Naive thymus-derived CD4-positive, alpha-beta T cell (primary cell): ENCODE measurements around the gene EME1. TPM values are rescaled to one million over a fixed set of nuclear protein-coding genes. Genes with fewer than 3 reads are reported as not detected.

Experiments
- polyA plus RNA-seq, 2 donors: library from polyadenylated mRNA; unstranded; fragments of 300-500 nt; fragmentation: Illumina TruSeq; gene quantifications; one replicate each; pipeline ENCODE4 v1.2.3, GENCODE V29; 2021
- total RNA-seq, 6 experiments: library from RNA in 5 of 6; stranded (reverse) in 5 of 6; gene quantifications; 1 replicate in 5 of 6; 2 replicates in 1 of 6; pipeline ENCODE4 v1.2.3 and lab custom pipeline; 2021 to 2026

Gene EME1
- total and polyA plus RNA-seq, 7 experiments from 2014 or later = 0.61 to 17.5 (median 2.2) TPM; not detected in 2

Other genes with a start within 250 kb of the EME1 start
- gene SAMD14, start 243.1 kb upstream of the EME1 start, total RNA-seq = under 1 TPM in 2 of 5 experiments, not detected in 3; 0.70 to 0.78 TPM
- gene SAMD14, start 243.1 kb upstream of the EME1 start, polyA plus RNA-seq = not detected
- 100 to 1,000 TPM in 2 of 5 experiments, 10 to 100 TPM in 3; 63.1 to 142 (median 69.1) TPM for gene PPP1R9B, start 222.6 kb upstream of the EME1 start, total RNA-seq
- under 1 TPM; 0.63 to 0.72 TPM for gene PPP1R9B, start 222.6 kb upstream of the EME1 start, polyA plus RNA-seq
- gene SGCA, start 207.2 kb upstream of the EME1 start, total RNA-seq = under 1 TPM in 1 of 5 experiments, not detected in 4; 0.69 TPM
- gene SGCA, start 207.2 kb upstream of the EME1 start, polyA plus RNA-seq = not detected
- gene COL1A1, start 171.6 kb upstream of the EME1 start, total RNA-seq = 10 to 100 TPM in 1 of 5 experiments, 1 to 10 TPM in 3, under 1 TPM in 1; 0.36 to 12.6 (median 1.2) TPM
- gene COL1A1, start 171.6 kb upstream of the EME1 start, polyA plus RNA-seq = not detected
- gene TMEM92, start 98.8 kb upstream of the EME1 start, total RNA-seq = under 1 TPM in 1 of 5 experiments, not detected in 4; 0.10 TPM
- not detected for gene TMEM92, start 98.8 kb upstream of the EME1 start, polyA plus RNA-seq
- 10 to 100 TPM; 18.6 to 43.7 (median 34.1) TPM for gene XYLT2, start 27.1 kb upstream of the EME1 start, total RNA-seq
- 10 to 100 TPM in 1 of 2 donors, 1 to 10 TPM in 1; 8.0 to 21.1 TPM for gene XYLT2, start 27.1 kb upstream of the EME1 start, polyA plus RNA-seq
- gene MRPL27, start within 50 bp of the EME1 start, total RNA-seq = 10 to 100 TPM; 29.5 to 64.7 (median 32.0) TPM
- gene MRPL27, start within 50 bp of the EME1 start, polyA plus RNA-seq = 10 to 100 TPM; 47.0 to 51.3 TPM
- 10 to 100 TPM; 27.6 to 67.1 (median 42.4) TPM for gene LRRC59, start 24.3 kb downstream of the EME1 start, total RNA-seq
- gene LRRC59, start 24.3 kb downstream of the EME1 start, polyA plus RNA-seq = 10 to 100 TPM; 13.4 to 15.2 TPM
- 10 to 100 TPM; 20.1 to 36.2 (median 22.9) TPM for gene ACSF2, start 53.0 kb downstream of the EME1 start, total RNA-seq
- 1 to 10 TPM; 2.2 to 2.6 TPM for gene ACSF2, start 53.0 kb downstream of the EME1 start, polyA plus RNA-seq
- gene CHAD, start 95.7 kb downstream of the EME1 start, total RNA-seq = not detected
- gene CHAD, start 95.7 kb downstream of the EME1 start, polyA plus RNA-seq = not detected
- gene RSAD1, start 105.6 kb downstream of the EME1 start, total RNA-seq = 10 to 100 TPM; 38.3 to 91.0 (median 54.6) TPM
- 10 to 100 TPM; 56.8 to 76.0 TPM for gene RSAD1, start 105.6 kb downstream of the EME1 start, polyA plus RNA-seq
- 1 to 10 TPM in 4 of 5 experiments, under 1 TPM in 1; 0.90 to 9.0 (median 8.6) TPM for gene MYCBPAP, start 135.2 kb downstream of the EME1 start, total RNA-seq
- under 1 TPM in 1 of 2 donors, not detected in 1; 0.59 TPM for gene MYCBPAP, start 135.2 kb downstream of the EME1 start, polyA plus RNA-seq
- not detected for gene EPN3, start 159.5 kb downstream of the EME1 start, total RNA-seq
- gene EPN3, start 159.5 kb downstream of the EME1 start, polyA plus RNA-seq = not detected
- 10 to 100 TPM; 14.3 to 19.4 (median 16.4) TPM for gene SPATA20, start 173.9 kb downstream of the EME1 start, total RNA-seq
- 1 to 10 TPM; 3.7 to 5.6 TPM for gene SPATA20, start 173.9 kb downstream of the EME1 start, polyA plus RNA-seq
- not detected for gene CACNA1G, start 187.5 kb downstream of the EME1 start, total RNA-seq
- gene CACNA1G, start 187.5 kb downstream of the EME1 start, polyA plus RNA-seq = not detected